Stomach (tissue), 9 donors: ENCODE measurements around the gene SERPINF2. TPM values are rescaled to one million over a fixed set of nuclear protein-coding genes. Genes with fewer than 3 reads are reported as not detected.
A peak's percentile ranks its signal among the peaks of the same experiment; 100 is the strongest.
"Not testable (repeated sequence)": the region's sequence is repeated elsewhere in the genome, so short reads cannot be mapped to it uniquely, and the experiment has no call there.

Experiments used
- DNase-seq, 2 donors: peaks; one replicate each; pipeline versions ENCODE4 v3.0.0 to v3.0.0-alpha.2; 2013 to 2019
- H3K27ac ChIP-seq, 5 donors: fragments of 200-600 bp in 4 of 5; sonication (generic) in 4 of 5; one replicate each; pipeline ENCODE4 v1.5.1; 2013 to 2019; ENCODE audit warnings: mild to moderate bottlenecking in 1 of 5, moderate library complexity in 1 of 5
- H3K27me3 ChIP-seq, 3 donors: fragments of 200-600 bp; sonication (generic); one replicate each; pipeline ENCODE4 v1.5.1; 2017 to 2019; ENCODE audit warnings: mixed run types in 1 of 3
- H3K36me3 ChIP-seq, 4 donors: fragments of 200-600 bp; sonication (generic); 1 replicate in 3 of 4; 2 replicates in 1 of 4; pipeline ENCODE4 v1.5.1; 2016 to 2019
- H3K4me1 ChIP-seq, 4 donors: fragments of 200-600 bp; sonication (generic); one replicate each; pipeline ENCODE4 v1.5.1; 2016 to 2019
- H3K4me3 ChIP-seq, 4 donors: fragments of 200-600 bp; sonication (generic) in 3 of 4; one replicate each; pipeline ENCODE4 v1.5.1; 2016 to 2019; ENCODE audit warnings: mild to moderate bottlenecking in 1 of 4
- H3K9me3 ChIP-seq, 4 donors: fragments of 200-600 bp; sonication (generic); one replicate each; pipeline ENCODE4 v1.5.1; 2016 to 2019
- EP300 ChIP-seq: sonication (generic); formaldehyde crosslinking; IDR thresholded peaks from one replicate; pipeline ENCODE4 v1.6.1; 2017; ENCODE audit warnings: antibody characterized with exemption
- POLR2A ChIP-seq, 4 donors: fragments of 450-650 bp; IDR thresholded peaks; one replicate each; pipeline ENCODE4 v1.6.1; 2016; ENCODE audit warnings: antibody characterized with exemption in 4 of 4, control low read depth in 2 of 4, mild to moderate bottlenecking in 1 of 4, moderate library complexity in 1 of 4
- POLR2AphosphoS5 ChIP-seq, 3 donors: sonication (generic); formaldehyde crosslinking; IDR thresholded peaks; one replicate each; pipeline ENCODE4 v1.6.1; 2016; ENCODE audit warnings: antibody characterized with exemption in 3 of 3
- WGBS, 5 donors: extraction: QIAGEN DNeasy Blood & Tissue Kit in 3 of 5; methylation state at CpG; one replicate each; pipeline versions ENCODE4 v1.1.5 to v1.1.7; 2013 to 2018; 5-methylcytosine and 5-hydroxymethylcytosine counted together
- intact Hi-C: fragments of 100-400 bp; cut with DNase I; formaldehyde crosslinking; loops from one replicate; pipeline ENCODE4 v1.15.1; 2023; ENCODE audit warnings: low total_unique reads
- polyA plus RNA-seq, 3 donors: library from polyadenylated mRNA; stranded (reverse); fragments of 200-250 nt; gene quantifications; one replicate each; pipeline ENCODE4 v1.2.3, GENCODE V29; 2013
- total RNA-seq, 5 donors: library from RNA; depleted of rRNA; stranded (reverse); fragments of >200 nt; gene quantifications; one replicate each; pipeline versions ENCODE4 v1.1.0 to v1.2.3, GENCODE V29; 2014 to 2016
- TF ChIP-seq, protein P1 (sequence below), 7 experiments: fragments of 450-650 bp in 4 of 7; fragments of 200-600 bp in 3 of 7; sonication (generic) in 3 of 7; IDR thresholded peaks; one replicate each; pipeline ENCODE4 v1.5.1; 2016 to 2019; ENCODE audit warnings: antibody characterized with exemption in 7 of 7, control low read depth in 2 of 7, mild to moderate bottlenecking in 1 of 7
- donor health status: healthy with polysubstance abuse.
- donor health status: Bipolar disorder and iron deficiency.
- donor health status: healthy.

The SERPINF2 gene
- total and polyA plus RNA-seq, 8 donors: 0.45 to 5.2 (median 1.3) TPM

- Histone ChIP-seq H3K27ac (peak overlapping the region in 4 of 5 donors; percentile 2 to 82 (median 22)), H3K4me1 (peaks cover 19 to 54% (median 32%) of the 10 kb centered on the region in 4 donors), H3K36me3 (peaks cover 0 to 4% (median 3%) of the 10 kb centered on the region in 4 donors), H3K9me3 (no peaks in the 10 kb centered on the region), H3K27me3 (no peaks in the 10 kb centered on the region), H3K4me3 (no peak overlapping the region)
- TF ChIP-seq POLR2A (IDR thresholded peaks at IDR 0.05): no peak
- no peak for TF ChIP-seq EP300
- TF ChIP-seq POLR2AphosphoS5 (IDR thresholded peaks at IDR 0.05): no peak
- TF ChIP-seq, protein P1, sequence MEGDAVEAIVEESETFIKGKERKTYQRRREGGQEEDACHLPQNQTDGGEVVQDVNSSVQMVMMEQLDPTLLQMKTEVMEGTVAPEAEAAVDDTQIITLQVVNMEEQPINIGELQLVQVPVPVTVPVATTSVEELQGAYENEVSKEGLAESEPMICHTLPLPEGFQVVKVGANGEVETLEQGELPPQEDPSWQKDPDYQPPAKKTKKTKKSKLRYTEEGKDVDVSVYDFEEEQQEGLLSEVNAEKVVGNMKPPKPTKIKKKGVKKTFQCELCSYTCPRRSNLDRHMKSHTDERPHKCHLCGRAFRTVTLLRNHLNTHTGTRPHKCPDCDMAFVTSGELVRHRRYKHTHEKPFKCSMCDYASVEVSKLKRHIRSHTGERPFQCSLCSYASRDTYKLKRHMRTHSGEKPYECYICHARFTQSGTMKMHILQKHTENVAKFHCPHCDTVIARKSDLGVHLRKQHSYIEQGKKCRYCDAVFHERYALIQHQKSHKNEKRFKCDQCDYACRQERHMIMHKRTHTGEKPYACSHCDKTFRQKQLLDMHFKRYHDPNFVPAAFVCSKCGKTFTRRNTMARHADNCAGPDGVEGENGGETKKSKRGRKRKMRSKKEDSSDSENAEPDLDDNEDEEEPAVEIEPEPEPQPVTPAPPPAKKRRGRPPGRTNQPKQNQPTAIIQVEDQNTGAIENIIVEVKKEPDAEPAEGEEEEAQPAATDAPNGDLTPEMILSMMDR (IDR thresholded peaks at IDR 0.05): no peak
- intact Hi-C loops: no loop called here
- WGBS, 5 donors: 63 to 85% (median 67%) methylated on average over 13 to 21 of the region's 21 CpGs
- DNase-seq: peak in 1 of 2 donors; percentile 57
Observed at GRCh38 chr17:1766382-1767135, 23.9 kb downstream of the SERPINF2 start.

- Histone ChIP-seq H3K27ac (peak overlapping the region in 3 of 5 donors; percentile 14 to 46 (median 29)), H3K4me1 (peaks cover 19 to 54% (median 32%) of the 10 kb centered on the region in 4 donors), H3K4me3 (no peak overlapping the region), H3K36me3 (peaks cover 0 to 6% (median 4%) of the 10 kb centered on the region in 4 donors), H3K27me3 (no peaks in the 10 kb centered on the region), H3K9me3 (no peaks in the 10 kb centered on the region)
- no peak for TF ChIP-seq POLR2AphosphoS5 (IDR thresholded peaks at IDR 0.05)
- TF ChIP-seq, protein P1 (IDR thresholded peaks at IDR 0.05): no peak
- no peak for TF ChIP-seq POLR2A (IDR thresholded peaks at IDR 0.05)
- no peak for TF ChIP-seq EP300
- no peak for DNase-seq
- 87 to 92% (median 90%) methylated on average over 12 of the region's 12 CpGs for WGBS, 5 donors
- intact Hi-C loops: no loop called here
Observed at GRCh38 chr17:1767358-1767757, 24.7 kb downstream of the SERPINF2 start.

DNA sequence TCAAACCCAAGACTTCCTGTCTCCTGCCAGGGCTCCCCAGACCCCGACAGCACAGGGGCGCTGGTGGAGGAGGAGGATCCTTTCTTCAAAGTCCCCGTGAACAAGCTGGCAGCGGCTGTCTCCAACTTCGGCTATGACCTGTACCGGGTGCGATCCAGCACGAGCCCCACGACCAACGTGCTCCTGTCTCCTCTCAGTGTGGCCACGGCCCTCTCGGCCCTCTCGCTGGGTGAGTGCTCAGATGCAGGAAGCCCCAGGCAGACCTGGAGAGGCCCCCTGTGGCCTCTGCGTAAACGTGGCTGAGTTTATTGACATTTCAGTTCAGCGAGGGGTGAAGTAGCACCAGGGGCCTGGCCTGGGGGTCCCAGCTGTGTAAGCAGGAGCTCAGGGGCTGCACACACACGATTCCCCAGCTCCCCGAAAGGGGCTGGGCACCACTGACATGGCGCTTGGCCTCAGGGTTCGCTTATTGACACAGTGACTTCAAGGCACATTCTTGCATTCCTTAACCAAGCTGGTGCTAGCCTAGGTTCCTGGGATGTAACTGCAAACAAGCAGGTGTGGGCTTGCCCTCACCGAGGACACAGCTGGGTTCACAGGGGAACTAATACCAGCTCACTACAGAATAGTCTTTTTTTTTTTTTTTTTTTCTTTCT is 27.3 kb downstream of the SERPINF2 start:
- Histone ChIP-seq H3K4me3 (no peak overlapping the region), H3K9me3 (no peaks in the 10 kb centered on the region), H3K36me3 (peaks cover 0 to 7% (median 6%) of the 10 kb centered on the region in 4 donors), H3K27ac (peak overlapping the region in 3 of 5 donors; percentile 3 to 40 (median 38)), H3K27me3 (no peaks in the 10 kb centered on the region), H3K4me1 (peaks cover 0 to 55% (median 27%) of the 10 kb centered on the region in 4 donors)
- DNase-seq: peak in 1 of 2 donors; percentile 86
- intact Hi-C loops: loop anchor here (10.0 kb wide), 1 partner anchor 45 kb away; the partner anchor contains the start of gene WDR81
- TF ChIP-seq POLR2A (IDR thresholded peaks at IDR 0.05) (no peak), POLR2AphosphoS5 (IDR thresholded peaks at IDR 0.05) (no peak), EP300 (no peak)
- TF ChIP-seq, protein P1 (IDR thresholded peaks at IDR 0.05): no peak
- 25 to 52% (median 35%) methylated on average over 6 to 21 of the region's 21 CpGs for WGBS, 5 donors

- not testable (repeated sequence) for H3K4me3 ChIP-seq, H3K27me3 ChIP-seq, H3K9me3 ChIP-seq
- peak in 1 of 2 donors; percentile 13 for DNase-seq
- WGBS, 5 donors: 59 to 78% (median 68%) methylated on average over 12 of the region's 12 CpGs
- Histone ChIP-seq H3K27ac (peak overlapping the region; percentile 51 to 81 (median 70)), H3K36me3 (peaks cover 9 to 39% (median 35%) of the 10 kb centered on the region in 4 donors), H3K4me1 (peaks cover 0 to 47% (median 24%) of the 10 kb centered on the region in 4 donors)
- intact Hi-C loops: loop anchor here (10.0 kb wide), 1 partner anchor 48 kb away; the partner anchor contains the start of gene WDR81
Observed at GRCh38 chr17:1773000-1773695, 30.5 kb downstream of the SERPINF2 start.
